HepG2 (cell line): Measurements from ENCODE around the gene MT1F. TPM values are rescaled to one million over a fixed set of nuclear protein-coding genes. Genes with fewer than 3 reads are reported as not detected.

Experiments
- AHDC1 ChIP-seq: sonication (generic); formaldehyde crosslinking; IDR thresholded peaks from 2 replicates; pipeline ENCODE4 v1.5.1; 2020; ENCODE audit warnings: mild to moderate bottlenecking, missing genetic modification reagents, borderline replicate concordance
- BRCA1 ChIP-seq: sonication (generic); formaldehyde crosslinking; IDR thresholded peaks from 2 replicates; pipeline ENCODE4 v1.4.0; 2020; ENCODE audit warnings: missing genetic modification reagents
- HDAC1 ChIP-seq: sonication (generic); formaldehyde crosslinking; IDR thresholded peaks from 2 replicates; pipeline ENCODE4 v1.5.1; 2020; ENCODE audit warnings: mild to moderate bottlenecking, missing genetic modification reagents
- HOXA7 ChIP-seq: sonication (generic); formaldehyde crosslinking; IDR thresholded peaks from 2 replicates; pipeline ENCODE4 v1.8.1; 2022; ENCODE audit warnings: mild to moderate bottlenecking, missing genetic modification reagents, moderate library complexity
- JUN ChIP-seq: sonication (generic); formaldehyde crosslinking; IDR thresholded peaks from 2 replicates; pipeline ENCODE4 v1.4.0; 2020; ENCODE audit warnings: mild to moderate bottlenecking, missing genetic modification reagents
- SRSF4 ChIP-seq: fragments of 200-400 bp; formaldehyde crosslinking; IDR thresholded peaks from one replicate; pipeline ENCODE4 v1.6.1; 2018; ENCODE audit warnings: mild to moderate bottlenecking, low read depth, low read length, moderate library complexity; ENCODE audit not compliant: poor library complexity, severe bottlenecking
- ZNF12 ChIP-seq: sonication (generic); formaldehyde crosslinking; IDR thresholded peaks from 2 replicates; pipeline ENCODE4 v1.5.0; 2020; ENCODE audit warnings: missing genetic modification reagents
- ZNF274 ChIP-seq: sonication (generic); formaldehyde crosslinking; IDR thresholded peaks from 2 replicates; pipeline ENCODE4 v1.5.1; 2020; ENCODE audit warnings: mild to moderate bottlenecking, missing genetic modification reagents
- ZNF292 ChIP-seq: sonication (generic); formaldehyde crosslinking; IDR thresholded peaks from 2 replicates; pipeline ENCODE4 v1.8.1; 2022; ENCODE audit warnings: mild to moderate bottlenecking, low read depth, missing genetic modification reagents, borderline replicate concordance
- ZNF44 ChIP-seq: sonication (generic); formaldehyde crosslinking; IDR thresholded peaks from 2 replicates; pipeline ENCODE4 v1.5.1; 2020; ENCODE audit warnings: mild to moderate bottlenecking, missing genetic modification reagents
- ZNF501 ChIP-seq: sonication (generic); formaldehyde crosslinking; IDR thresholded peaks from 2 replicates; pipeline ENCODE4 v1.5.1; 2020; ENCODE audit warnings: mild to moderate bottlenecking, moderate library complexity, missing genetic modification reagents
- ZNF775 ChIP-seq: sonication (generic); formaldehyde crosslinking; IDR thresholded peaks from 2 replicates; pipeline ENCODE4 v1.4.0; 2020; ENCODE audit warnings: missing genetic modification reagents, mild to moderate bottlenecking, moderate library complexity, borderline replicate concordance
- ZSCAN21 ChIP-seq: sonication (generic); formaldehyde crosslinking; IDR thresholded peaks from 2 replicates; pipeline ENCODE4 v1.8.0; 2022; ENCODE audit warnings: mild to moderate bottlenecking, missing genetic modification reagents, moderate library complexity, borderline replicate concordance
- polyA plus RNA-seq, 8 experiments: library from polyadenylated mRNA; depleted of rRNA in 3 of 8; stranded (reverse) in 7 of 8; unstranded in 1 of 8; fragments of >200 nt; fragmentation: Illumina TruSeq in 4 of 8; extraction: Trizol in 4 of 8; gene quantifications; 2 replicates each; pipeline versions ENCODE4 v1.2.1 to v1.2.3, GENCODE V29; 2011 to 2016; ENCODE audit warnings: low read depth in 4 of 8, missing spikeins in 1 of 8, mixed read lengths in 1 of 8; ENCODE audit not compliant: insufficient read depth in 1 of 8
- total RNA-seq, 5 experiments: library from RNA; depleted of rRNA; stranded (reverse); fragments of >200 nt; fragmentation: Illumina TruSeq; extraction: Trizol; gene quantifications; 2 replicates each; pipeline ENCODE4 v1.2.3, GENCODE V29; 2016; ENCODE audit warnings: low read depth in 1 of 5
- TF ChIP-seq, protein P1 (sequence below): sonication (generic); formaldehyde crosslinking; IDR thresholded peaks from 2 replicates; pipeline ENCODE4 v1.5.0; 2020; ENCODE audit warnings: mild to moderate bottlenecking, missing genetic modification reagents
- TF ChIP-seq, protein P2 (sequence below): sonication (generic); formaldehyde crosslinking; IDR thresholded peaks from 2 replicates; pipeline ENCODE4 v1.9.0; 2021; ENCODE audit warnings: missing genetic modification reagents, borderline replicate concordance
- TF ChIP-seq, protein P3 (sequence below): sonication (generic); formaldehyde crosslinking; IDR thresholded peaks from 2 replicates; pipeline ENCODE4 v1.8.1; 2023; ENCODE audit warnings: mild to moderate bottlenecking, missing genetic modification reagents

The MT1F gene
- total and polyA plus RNA-seq, 2 of the 13 experiments (the other 11 are each of a cell fraction or from before 2014, with no cell fraction given), result 1.9 to 169 TPM

DNA sequence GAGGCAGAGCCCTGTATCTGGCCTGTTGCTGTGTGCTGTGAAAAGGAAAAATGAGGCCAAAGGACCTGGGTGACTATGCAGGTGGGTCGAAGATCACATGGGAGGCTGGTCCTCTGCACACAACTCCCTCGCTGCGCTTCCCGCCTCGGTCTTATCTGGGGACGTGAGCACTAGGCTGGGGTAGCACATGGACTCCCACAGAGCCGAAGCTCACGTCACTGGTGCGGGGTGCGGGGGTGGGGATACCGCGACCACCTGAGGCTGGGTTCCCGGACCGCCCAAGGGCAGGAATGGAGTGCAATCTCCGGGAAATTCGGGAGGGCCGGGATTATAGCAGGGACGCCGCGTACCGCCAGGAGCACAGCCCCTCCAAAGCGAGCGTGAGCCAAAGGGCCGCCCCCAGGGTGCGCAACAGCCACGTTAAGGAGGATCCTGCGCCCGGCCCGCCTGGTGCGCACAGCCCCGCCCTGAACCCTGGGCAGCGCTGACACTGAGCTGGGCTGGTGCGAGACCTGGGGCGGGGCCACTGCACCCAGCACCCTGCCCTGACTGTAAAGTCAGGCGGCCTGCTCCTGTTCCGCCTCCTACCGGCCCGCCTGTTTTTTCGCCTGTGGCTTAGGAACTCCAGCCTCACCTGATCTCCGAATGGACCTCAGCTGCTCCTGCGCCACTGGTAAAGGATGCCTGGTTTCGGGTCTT, 14.5 kb upstream of the MT1F start (continued):
- TF ChIP-seq, protein P1, sequence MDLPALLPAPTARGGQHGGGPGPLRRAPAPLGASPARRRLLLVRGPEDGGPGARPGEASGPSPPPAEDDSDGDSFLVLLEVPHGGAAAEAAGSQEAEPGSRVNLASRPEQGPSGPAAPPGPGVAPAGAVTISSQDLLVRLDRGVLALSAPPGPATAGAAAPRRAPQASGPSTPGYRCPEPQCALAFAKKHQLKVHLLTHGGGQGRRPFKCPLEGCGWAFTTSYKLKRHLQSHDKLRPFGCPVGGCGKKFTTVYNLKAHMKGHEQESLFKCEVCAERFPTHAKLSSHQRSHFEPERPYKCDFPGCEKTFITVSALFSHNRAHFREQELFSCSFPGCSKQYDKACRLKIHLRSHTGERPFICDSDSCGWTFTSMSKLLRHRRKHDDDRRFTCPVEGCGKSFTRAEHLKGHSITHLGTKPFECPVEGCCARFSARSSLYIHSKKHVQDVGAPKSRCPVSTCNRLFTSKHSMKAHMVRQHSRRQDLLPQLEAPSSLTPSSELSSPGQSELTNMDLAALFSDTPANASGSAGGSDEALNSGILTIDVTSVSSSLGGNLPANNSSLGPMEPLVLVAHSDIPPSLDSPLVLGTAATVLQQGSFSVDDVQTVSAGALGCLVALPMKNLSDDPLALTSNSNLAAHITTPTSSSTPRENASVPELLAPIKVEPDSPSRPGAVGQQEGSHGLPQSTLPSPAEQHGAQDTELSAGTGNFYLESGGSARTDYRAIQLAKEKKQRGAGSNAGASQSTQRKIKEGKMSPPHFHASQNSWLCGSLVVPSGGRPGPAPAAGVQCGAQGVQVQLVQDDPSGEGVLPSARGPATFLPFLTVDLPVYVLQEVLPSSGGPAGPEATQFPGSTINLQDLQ (CRISPR knock-in tag), result no peak
- TF ChIP-seq ZSCAN21 (CRISPR knock-in tag) (0 out of 2 replicates have a peak, but pooled peaks have one; percentile 23), HDAC1 (CRISPR knock-in tag) (no peak), ZNF44 (CRISPR knock-in tag) (0 out of 2 replicates have a peak, but pooled peaks have one; percentile 42), ZNF775 (CRISPR knock-in tag) (no peak), AHDC1 (CRISPR knock-in tag) (no peak), ZNF12 (CRISPR knock-in tag) (no peak), SRSF4 (no peak), JUN (0 out of 2 replicates have a peak, but pooled peaks have one; percentile 22), ZNF501 (CRISPR knock-in tag) (peak; percentile 72; the same call in 1 of the 2 replicates), HOXA7 (no peak), ZNF274 (peak; percentile 67; the same call in 1 of the 2 replicates), BRCA1 (CRISPR knock-in tag) (no peak), ZNF292 (CRISPR knock-in tag) (peak; percentile 69; the same call in 1 of the 2 replicates)
- TF ChIP-seq, protein P2, sequence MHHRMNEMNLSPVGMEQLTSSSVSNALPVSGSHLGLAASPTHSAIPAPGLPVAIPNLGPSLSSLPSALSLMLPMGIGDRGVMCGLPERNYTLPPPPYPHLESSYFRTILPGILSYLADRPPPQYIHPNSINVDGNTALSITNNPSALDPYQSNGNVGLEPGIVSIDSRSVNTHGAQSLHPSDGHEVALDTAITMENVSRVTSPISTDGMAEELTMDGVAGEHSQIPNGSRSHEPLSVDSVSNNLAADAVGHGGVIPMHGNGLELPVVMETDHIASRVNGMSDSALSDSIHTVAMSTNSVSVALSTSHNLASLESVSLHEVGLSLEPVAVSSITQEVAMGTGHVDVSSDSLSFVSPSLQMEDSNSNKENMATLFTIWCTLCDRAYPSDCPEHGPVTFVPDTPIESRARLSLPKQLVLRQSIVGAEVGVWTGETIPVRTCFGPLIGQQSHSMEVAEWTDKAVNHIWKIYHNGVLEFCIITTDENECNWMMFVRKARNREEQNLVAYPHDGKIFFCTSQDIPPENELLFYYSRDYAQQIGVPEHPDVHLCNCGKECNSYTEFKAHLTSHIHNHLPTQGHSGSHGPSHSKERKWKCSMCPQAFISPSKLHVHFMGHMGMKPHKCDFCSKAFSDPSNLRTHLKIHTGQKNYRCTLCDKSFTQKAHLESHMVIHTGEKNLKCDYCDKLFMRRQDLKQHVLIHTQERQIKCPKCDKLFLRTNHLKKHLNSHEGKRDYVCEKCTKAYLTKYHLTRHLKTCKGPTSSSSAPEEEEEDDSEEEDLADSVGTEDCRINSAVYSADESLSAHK (CRISPR knock-in tag), result no peak
- TF ChIP-seq, protein P3, sequence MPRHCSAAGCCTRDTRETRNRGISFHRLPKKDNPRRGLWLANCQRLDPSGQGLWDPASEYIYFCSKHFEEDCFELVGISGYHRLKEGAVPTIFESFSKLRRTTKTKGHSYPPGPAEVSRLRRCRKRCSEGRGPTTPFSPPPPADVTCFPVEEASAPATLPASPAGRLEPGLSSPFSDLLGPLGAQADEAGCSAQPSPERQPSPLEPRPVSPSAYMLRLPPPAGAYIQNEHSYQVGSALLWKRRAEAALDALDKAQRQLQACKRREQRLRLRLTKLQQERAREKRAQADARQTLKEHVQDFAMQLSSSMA (CRISPR knock-in tag), result peak; percentile 90; the same call in 1 of the 2 replicates
